GM04503 (cell line): ENCODE measurements around the gene GPSM1.
"Not testable (repeated sequence)": the region's sequence is repeated elsewhere in the genome, so short reads cannot be mapped to it uniquely, and the experiment has no call there.

Source experiments
- DNase-seq: peaks from one replicate; pipeline ENCODE4 v3.0.0-alpha.2; 2012; ENCODE audit warnings: low read depth

Gene GPSM1

DNA sequence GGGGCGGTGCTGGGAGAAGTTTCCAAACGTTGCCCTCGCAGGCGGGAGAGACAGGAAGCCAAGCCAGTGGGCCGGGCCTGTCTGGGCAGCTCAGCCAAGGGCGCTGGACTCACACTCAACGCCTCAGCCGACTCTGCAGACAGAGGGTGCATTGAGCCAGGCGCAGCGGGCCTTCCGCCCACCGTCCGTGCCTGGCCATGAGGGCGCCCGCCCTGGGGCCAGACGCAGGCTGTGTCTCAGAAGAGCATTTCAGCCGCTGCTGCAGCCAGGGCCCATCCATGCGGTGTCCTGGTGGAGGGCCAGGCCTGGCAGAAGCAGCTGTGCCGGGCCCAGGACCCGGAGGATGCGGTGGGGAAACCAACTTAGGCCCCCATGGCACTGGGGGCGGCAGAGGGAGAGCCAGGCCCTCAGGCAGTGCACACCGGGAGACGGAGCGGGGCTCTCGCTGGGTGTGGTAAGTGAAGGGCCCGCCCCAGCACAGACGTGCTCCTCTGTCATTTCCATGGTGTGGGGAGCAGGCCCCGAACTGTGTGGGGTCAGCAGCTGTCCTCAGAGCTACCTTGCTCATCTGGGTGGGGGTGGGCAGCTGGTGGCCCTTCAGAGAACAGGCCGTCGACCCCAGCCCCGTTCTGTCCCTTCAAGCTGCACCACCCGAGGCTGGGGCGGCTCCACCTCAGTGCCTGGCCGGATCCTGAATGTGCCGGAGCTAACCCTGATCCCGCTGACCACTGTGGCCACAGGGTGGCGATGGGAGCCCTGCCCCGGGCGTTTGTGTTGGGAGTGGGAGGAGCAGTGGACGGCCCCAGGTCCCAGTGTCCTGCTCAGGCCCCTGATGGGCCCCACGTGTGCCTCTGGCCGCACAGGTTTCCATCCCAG is 18.2 kb downstream of the GPSM1 start:
- DNase-seq = no peak

GRCh38 chr9:136346157-136346481 is 18.8 kb downstream of the GPSM1 start:
- no peak for DNase-seq

GRCh38 chr9:136346927-136347465 is 19.7 kb downstream of the GPSM1 start:
- no peak for DNase-seq

- DNase-seq = no peak
Measured at GRCh38 chr9:136347472-136348256, 20.3 kb downstream of the GPSM1 start.

GRCh38 chr9:136348691-136349090 is 21.4 kb downstream of the GPSM1 start:
- no peak for DNase-seq

DNA sequence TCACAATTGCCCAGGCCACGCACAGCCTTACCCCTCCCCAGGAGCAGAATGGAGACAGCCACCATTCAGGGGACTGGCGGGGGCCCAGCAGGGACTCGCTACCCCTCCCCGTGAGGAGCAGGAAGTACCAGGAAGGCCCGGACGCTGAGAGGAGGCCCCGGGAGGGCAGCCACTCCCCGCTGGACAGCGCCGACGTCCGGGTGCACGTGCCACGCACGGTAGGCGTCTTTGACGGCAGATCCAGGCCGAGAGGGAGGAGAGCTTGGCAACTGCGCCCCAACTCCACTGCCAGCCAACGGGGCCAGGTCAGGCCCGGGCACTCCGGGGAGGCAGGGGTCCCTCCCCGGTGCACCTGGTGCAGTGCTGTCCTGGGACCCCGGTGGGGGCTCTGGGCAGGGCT is 22.2 kb downstream of the GPSM1 start:
- no peak for DNase-seq

GRCh38 chr9:136351252-136351800 is 24.0 kb downstream of the GPSM1 start:
- no peak for DNase-seq

DNA sequence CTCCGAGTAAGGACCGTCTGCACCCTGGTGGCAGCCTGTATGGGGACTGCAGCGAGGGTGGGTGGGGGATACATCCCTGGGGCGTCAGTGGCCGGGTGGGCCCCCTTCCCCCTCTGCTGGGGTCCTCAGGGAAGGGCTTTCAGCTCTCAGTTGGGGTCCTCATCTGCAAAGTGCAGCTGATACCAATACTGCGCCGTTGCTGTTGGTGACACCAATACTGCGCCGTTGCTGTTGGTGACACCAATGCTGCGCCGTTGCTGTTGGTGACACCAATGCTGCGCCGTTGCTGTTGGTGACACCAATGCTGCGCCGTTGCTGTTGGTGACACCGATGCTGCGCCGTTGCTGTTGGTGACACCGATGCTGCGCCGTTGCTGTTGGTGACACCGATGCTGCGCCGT is 24.5 kb downstream of the GPSM1 start:
- not testable (repeated sequence) for DNase-seq

- DNase-seq = no peak
Measured at GRCh38 chr9:136352682-136353081, 25.3 kb downstream of the GPSM1 start.

GRCh38 chr9:136353088-136353487 is 25.7 kb downstream of the GPSM1 start:
- DNase-seq = no peak

DNA sequence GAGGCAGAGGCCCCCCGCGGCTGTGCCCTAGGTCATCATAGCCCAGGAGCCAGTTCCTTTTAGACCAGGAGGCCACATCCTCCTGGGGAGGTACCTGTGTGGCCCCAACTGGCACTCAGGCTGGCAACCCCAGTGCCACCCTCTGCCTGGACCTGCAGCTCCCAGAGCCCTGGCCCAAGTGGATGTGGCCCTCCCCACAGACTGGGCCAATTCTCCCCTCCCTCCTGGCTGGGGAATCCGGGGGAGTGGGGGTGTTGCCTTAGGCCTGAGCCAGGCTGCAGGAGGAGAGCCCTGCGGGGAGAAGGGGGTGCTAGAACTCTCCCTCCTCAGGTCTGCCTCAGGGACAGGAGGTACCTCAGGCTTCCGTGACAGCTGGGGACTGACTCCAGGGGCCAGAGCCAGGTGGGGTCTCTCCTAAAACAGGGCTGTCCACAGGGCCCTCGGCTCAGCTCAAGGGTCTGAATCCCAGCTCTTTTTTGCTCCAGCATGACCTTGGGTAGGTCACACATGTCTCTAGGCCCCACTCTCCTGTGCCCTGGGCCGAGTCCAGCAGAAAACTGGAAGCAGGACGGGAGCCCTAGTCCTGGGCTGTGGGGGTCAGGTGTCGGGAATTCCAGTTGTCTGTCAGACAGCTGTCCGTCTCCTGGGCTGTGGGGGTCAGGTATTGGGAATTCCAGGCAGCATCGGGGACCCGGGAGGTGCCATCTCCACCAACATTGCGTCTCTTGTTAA is 26.6 kb downstream of the GPSM1 start:
- no peak for DNase-seq

- DNase-seq = no peak
Measured at GRCh38 chr9:136354592-136355085, 27.3 kb downstream of the GPSM1 start.

DNA sequence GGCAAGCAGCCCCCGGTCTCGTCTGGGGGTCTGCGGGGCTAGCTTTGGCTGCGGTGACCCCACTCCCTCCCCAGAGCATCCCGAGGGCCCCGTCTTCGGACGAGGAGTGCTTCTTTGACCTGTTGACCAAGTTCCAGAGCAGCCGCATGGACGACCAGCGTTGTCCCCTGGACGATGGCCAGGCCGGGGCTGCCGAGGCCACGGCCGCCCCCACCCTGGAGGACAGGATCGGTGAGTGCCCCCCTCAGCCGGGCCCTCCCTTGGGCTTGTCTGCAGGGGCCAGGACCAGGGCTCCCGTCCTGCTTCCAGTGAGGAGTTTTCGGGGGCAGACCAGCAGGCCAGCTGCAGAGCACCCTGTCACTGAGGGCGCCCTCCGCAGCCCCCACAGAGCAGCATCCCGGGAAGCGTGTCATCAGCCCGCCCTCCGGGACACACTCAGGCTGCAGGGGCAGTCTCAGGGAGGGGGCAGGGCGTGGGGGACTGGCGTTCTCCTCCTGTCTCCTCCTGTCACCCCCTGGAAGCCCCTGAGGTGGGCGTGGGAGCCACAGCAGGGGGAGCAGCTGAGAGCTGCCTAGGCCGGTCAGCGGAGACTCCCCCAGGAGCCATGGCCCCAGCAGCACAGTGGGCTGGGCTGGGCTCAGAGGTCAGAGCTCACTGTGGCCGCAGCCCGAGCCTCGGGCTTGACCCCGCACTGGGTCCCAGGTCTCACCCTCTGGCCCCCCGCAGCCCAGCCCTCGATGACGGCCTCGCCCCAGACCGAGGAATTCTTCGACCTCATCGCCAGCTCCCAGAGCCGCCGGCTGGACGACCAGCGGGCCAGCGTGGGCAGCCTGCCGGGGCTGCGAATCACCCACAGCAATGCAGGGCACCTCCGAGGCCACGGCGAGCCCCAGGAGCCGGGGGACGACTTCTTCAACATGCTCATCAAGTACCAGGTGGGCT is 28.5 kb downstream of the GPSM1 start:
- DNase-seq = no peak

DNA sequence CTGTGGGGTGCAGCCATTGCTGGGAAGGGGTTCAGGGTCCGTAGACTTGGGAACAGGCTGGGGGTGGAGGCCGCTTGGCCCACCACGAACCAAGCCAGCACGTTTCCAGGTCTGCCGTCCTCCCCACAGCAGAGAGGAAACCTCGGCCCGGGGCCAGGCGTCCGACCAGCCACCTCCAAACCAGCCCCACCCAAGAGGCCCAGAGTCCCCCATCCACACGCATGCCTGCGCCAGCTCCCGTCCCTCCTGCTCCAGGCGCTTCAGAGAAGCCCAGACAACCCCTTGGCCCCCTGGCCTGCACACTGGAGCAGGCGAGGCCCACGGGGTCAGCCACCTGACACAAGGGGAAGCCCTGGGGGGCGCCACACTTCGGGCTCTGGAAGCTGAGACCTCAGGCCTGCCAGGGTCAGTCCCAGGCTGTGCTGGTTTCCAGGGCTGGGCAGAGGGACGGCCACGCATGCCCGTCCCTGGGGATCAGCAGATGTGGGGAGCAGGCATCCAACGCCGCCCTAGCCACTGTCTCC is 29.9 kb downstream of the GPSM1 start:
- DNase-seq = no peak

DNA sequence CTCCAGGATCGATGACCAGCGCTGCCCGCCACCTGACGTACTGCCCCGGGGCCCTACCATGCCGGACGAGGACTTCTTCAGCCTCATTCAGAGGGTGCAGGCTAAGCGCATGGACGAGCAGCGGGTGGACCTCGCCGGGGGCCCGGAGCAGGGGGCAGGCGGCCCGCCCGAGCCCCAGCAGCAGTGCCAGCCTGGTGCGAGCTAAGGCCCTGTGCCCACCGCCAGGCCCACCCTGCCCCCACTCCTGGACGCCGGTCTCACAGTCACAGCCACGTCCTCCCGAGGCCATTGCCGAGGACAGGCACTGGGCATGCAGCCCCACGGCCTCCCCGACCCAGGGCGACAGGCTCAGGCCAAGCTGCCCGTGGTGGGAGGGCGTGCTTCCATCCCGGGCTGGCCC is 30.7 kb downstream of the GPSM1 start:
- no peak for DNase-seq

GRCh38 chr9:136358888-136359287 is 31.5 kb downstream of the GPSM1 start:
- no peak for DNase-seq

- DNase-seq = no peak
Measured at GRCh38 chr9:136359774-136360718, 32.7 kb downstream of the GPSM1 start.

DNA sequence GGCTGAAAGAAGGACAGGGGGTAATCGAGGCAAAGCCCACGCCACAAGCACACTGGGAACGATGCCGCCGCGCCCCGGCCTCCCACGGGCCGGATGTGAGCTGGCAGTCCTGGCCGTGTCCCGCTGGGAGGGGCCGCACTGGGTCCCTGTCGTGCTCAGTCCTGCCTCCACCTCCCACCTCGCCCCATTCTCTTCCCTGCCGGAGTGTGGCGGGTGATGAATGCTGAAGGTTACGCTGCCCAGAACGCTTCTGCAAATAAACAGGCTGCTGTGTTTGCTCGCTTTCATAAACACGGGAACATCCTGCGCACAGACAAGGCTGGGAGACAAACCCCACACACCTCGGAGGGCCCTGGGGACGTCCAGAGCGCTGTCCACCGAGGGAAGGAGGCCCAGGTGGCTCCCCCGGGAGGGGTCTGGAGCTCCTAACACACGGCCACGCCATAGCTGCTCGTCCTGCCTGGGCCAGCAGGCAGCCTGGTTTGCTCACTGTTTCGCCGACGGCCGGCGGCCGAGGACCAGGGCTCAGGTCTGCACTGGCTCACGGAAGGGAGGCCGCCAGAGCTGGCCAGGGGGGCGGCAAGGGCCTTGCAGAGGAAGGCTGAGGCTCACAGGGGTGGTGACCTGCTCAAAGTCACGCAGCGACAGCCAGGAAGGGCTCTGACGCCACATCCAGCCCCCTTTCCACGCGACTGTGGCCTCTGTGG is 33.9 kb downstream of the GPSM1 start:
- DNase-seq = no peak
